GM23338 (cell line): ENCODE measurements around the gene PFN1. TPM values are rescaled to one million over a fixed set of nuclear protein-coding genes. Genes with fewer than 3 reads are reported as not detected.

Experiments used
- ATAC-seq: fragments of 200-7000 bp; cut with Tn5 transposase; 3 replicates; pipeline ENCODE4 v1.9.1; 2020
- DNase-seq: peaks from one replicate; pipeline ENCODE4 v3.0.0-alpha.2; 2015; ENCODE audit warnings: low spot score
- H2AFZ ChIP-seq: fragments of 200-600 bp; sonication (generic); 2 replicates; pipeline ENCODE4 v1.8.0; 2016; ENCODE audit warnings: antibody characterized with exemption, mild to moderate bottlenecking, moderate library complexity
- H3F3A ChIP-seq: fragments of 200-600 bp; sonication (generic); replicated peaks from 2 replicates; pipeline ENCODE4 v1.8.0; 2017; ENCODE audit warnings: antibody characterized with exemption, mixed run types, low read depth
- H3K27ac ChIP-seq: fragments of 200-600 bp; sonication (generic); 2 replicates; pipeline ENCODE4 v1.6.1; 2016; ENCODE audit warnings: low read depth
- H3K27me3 ChIP-seq: fragments of 200-600 bp; sonication (generic); 2 replicates; pipeline ENCODE4 v1.8.0; 2016; ENCODE audit warnings: mild to moderate bottlenecking, mixed run types, moderate library complexity; ENCODE audit not compliant: insufficient read depth
- H3K36me3 ChIP-seq: fragments of 200-600 bp; sonication (generic); 2 replicates; pipeline ENCODE4 v1.8.0; 2016; ENCODE audit warnings: mild to moderate bottlenecking; ENCODE audit not compliant: insufficient read depth
- H3K4me1 ChIP-seq: fragments of 200-600 bp; sonication (generic); 2 replicates; pipeline ENCODE4 v1.8.0; 2016; ENCODE audit warnings: mild to moderate bottlenecking, moderate library complexity; ENCODE audit not compliant: insufficient read depth
- H3K4me2 ChIP-seq: fragments of 200-600 bp; sonication (generic); 2 replicates; pipeline ENCODE4 v1.7.1; 2017; ENCODE audit warnings: mixed run types
- H3K4me3 ChIP-seq: fragments of 200-600 bp; sonication (generic); 2 replicates; pipeline ENCODE4 v1.6.1; 2016; ENCODE audit warnings: mixed run types
- H3K79me2 ChIP-seq: fragments of 200-600 bp; sonication (generic); replicated peaks from 2 replicates; pipeline ENCODE4 v1.8.0; 2017; ENCODE audit warnings: mild to moderate bottlenecking; ENCODE audit not compliant: insufficient read depth
- H3K9me2 ChIP-seq: fragments of 200-600 bp; sonication (generic); 2 replicates; pipeline ENCODE4 v1.8.0; 2017; ENCODE audit not compliant: insufficient read depth
- H4K20me1 ChIP-seq: fragments of 200-600 bp; sonication (generic); replicated peaks from 2 replicates; pipeline ENCODE4 v1.8.0; 2017; ENCODE audit warnings: mild to moderate bottlenecking; ENCODE audit not compliant: insufficient read depth
- H3K27ac Mint-ChIP-seq: 2 replicates; pipeline ENCODE4 v1.8.0; 2020; ENCODE audit warnings: inconsistent platforms, mild to moderate bottlenecking, moderate library complexity, mixed read lengths
- H3K27me3 Mint-ChIP-seq: 3 replicates; pipeline ENCODE4 v1.8.0; 2022; ENCODE audit warnings: low read depth, mild to moderate bottlenecking, moderate library complexity, mixed read lengths, inconsistent platforms; ENCODE audit not compliant: insufficient read depth, poor library complexity
- H3K36me3 Mint-ChIP-seq: 3 replicates; pipeline ENCODE4 v1.8.0; 2021; ENCODE audit warnings: low read depth, mild to moderate bottlenecking, inconsistent platforms, moderate library complexity, mixed read lengths
- H3K4me1 Mint-ChIP-seq: 3 replicates; pipeline ENCODE4 v1.8.0; 2020; ENCODE audit warnings: mild to moderate bottlenecking, inconsistent platforms, mixed read lengths
- H3K4me3 Mint-ChIP-seq: 3 replicates; pipeline ENCODE4 v1.8.0; 2021; ENCODE audit warnings: moderate library complexity, mild to moderate bottlenecking, inconsistent platforms, mixed read lengths
- H3K9me3 Mint-ChIP-seq: 3 replicates; pipeline ENCODE4 v1.8.0; 2020; ENCODE audit warnings: moderate library complexity, mild to moderate bottlenecking, inconsistent platforms, mixed read lengths
- CREB1 ChIP-seq: fragments of 250-450 bp; sonication (Bioruptor Pico); IDR thresholded peaks from 2 replicates; pipeline ENCODE4 v1.5.0; 2020; ENCODE audit warnings: low read depth, mild to moderate bottlenecking, moderate library complexity
- EZH2 ChIP-seq: fragments of 200-600 bp; sonication (generic); IDR thresholded peaks from one replicate; pipeline ENCODE4 v1.8.0; 2017; ENCODE audit warnings: antibody characterized with exemption, mild to moderate bottlenecking, low read depth; ENCODE audit not compliant: unreplicated experiment
- JUNB ChIP-seq: IDR thresholded peaks from one replicate; pipeline ENCODE4 v1.6.1; 2016; ENCODE audit warnings: antibody characterized with exemption; ENCODE audit not compliant: unreplicated experiment
- NANOG ChIP-seq: IDR thresholded peaks from 2 replicates; pipeline ENCODE4 v1.6.1; 2016; ENCODE audit warnings: antibody characterized with exemption, borderline replicate concordance
- STAT1 ChIP-seq: IDR thresholded peaks from one replicate; pipeline ENCODE4 v1.6.1; 2016; ENCODE audit warnings: antibody characterized with exemption; ENCODE audit not compliant: unreplicated experiment
- ZNF331 ChIP-seq: fragments of 250-450 bp; sonication (Bioruptor Pico); IDR thresholded peaks from 2 replicates; pipeline ENCODE4 v1.5.0; 2020; ENCODE audit warnings: low read depth, mild to moderate bottlenecking, moderate library complexity
- polyA plus RNA-seq: library from polyadenylated mRNA; unstranded; fragments of >200 nt; fragmentation: Nextera tagmentation; extraction: Ambion mirVana; gene quantifications from 2 replicates; pipeline ENCODE4 v1.2.1, GENCODE V29; 2016
- total RNA-seq: library from RNA; depleted of rRNA; stranded (reverse); fragments of >200 nt; shearing (Covaris generic); gene quantifications from 2 replicates; pipeline ENCODE4 v1.2.3, GENCODE V29; 2014
- TF ChIP-seq, protein P1 (sequence below): fragments of 250-450 bp; sonication (Bioruptor Pico); IDR thresholded peaks from 2 replicates; pipeline ENCODE4 v1.5.0; 2020; ENCODE audit warnings: mild to moderate bottlenecking, moderate library complexity
- TF ChIP-seq, protein P2 (sequence below): IDR thresholded peaks from 2 replicates; pipeline ENCODE4 v1.6.1; 2016; ENCODE audit warnings: antibody characterized with exemption

The PFN1 gene
- total and polyA plus RNA-seq, 2 experiments from 2014 or later: 2,002 to 3,709 TPM

DNA sequence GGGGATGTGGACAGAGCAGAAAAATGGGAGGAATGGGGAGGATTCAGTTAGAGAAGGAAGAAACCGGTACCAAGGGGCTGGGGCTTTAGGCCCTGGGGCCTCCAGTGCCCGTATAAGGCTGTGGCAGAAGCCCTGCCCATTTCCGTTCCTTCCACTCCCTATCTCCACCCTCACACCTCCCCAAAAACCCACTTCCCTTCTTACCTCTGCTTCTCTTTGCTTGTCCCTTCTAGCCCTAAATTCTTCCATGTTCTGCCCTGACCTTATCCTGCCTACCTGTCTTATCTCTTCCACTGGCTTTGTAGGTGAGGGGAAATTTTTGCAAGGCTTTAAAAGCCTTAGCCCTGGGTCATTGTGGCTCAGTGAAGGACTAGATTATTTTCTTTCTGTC lies 4.2 kb downstream of the PFN1 start (continued):
- TF ChIP-seq, protein P1, sequence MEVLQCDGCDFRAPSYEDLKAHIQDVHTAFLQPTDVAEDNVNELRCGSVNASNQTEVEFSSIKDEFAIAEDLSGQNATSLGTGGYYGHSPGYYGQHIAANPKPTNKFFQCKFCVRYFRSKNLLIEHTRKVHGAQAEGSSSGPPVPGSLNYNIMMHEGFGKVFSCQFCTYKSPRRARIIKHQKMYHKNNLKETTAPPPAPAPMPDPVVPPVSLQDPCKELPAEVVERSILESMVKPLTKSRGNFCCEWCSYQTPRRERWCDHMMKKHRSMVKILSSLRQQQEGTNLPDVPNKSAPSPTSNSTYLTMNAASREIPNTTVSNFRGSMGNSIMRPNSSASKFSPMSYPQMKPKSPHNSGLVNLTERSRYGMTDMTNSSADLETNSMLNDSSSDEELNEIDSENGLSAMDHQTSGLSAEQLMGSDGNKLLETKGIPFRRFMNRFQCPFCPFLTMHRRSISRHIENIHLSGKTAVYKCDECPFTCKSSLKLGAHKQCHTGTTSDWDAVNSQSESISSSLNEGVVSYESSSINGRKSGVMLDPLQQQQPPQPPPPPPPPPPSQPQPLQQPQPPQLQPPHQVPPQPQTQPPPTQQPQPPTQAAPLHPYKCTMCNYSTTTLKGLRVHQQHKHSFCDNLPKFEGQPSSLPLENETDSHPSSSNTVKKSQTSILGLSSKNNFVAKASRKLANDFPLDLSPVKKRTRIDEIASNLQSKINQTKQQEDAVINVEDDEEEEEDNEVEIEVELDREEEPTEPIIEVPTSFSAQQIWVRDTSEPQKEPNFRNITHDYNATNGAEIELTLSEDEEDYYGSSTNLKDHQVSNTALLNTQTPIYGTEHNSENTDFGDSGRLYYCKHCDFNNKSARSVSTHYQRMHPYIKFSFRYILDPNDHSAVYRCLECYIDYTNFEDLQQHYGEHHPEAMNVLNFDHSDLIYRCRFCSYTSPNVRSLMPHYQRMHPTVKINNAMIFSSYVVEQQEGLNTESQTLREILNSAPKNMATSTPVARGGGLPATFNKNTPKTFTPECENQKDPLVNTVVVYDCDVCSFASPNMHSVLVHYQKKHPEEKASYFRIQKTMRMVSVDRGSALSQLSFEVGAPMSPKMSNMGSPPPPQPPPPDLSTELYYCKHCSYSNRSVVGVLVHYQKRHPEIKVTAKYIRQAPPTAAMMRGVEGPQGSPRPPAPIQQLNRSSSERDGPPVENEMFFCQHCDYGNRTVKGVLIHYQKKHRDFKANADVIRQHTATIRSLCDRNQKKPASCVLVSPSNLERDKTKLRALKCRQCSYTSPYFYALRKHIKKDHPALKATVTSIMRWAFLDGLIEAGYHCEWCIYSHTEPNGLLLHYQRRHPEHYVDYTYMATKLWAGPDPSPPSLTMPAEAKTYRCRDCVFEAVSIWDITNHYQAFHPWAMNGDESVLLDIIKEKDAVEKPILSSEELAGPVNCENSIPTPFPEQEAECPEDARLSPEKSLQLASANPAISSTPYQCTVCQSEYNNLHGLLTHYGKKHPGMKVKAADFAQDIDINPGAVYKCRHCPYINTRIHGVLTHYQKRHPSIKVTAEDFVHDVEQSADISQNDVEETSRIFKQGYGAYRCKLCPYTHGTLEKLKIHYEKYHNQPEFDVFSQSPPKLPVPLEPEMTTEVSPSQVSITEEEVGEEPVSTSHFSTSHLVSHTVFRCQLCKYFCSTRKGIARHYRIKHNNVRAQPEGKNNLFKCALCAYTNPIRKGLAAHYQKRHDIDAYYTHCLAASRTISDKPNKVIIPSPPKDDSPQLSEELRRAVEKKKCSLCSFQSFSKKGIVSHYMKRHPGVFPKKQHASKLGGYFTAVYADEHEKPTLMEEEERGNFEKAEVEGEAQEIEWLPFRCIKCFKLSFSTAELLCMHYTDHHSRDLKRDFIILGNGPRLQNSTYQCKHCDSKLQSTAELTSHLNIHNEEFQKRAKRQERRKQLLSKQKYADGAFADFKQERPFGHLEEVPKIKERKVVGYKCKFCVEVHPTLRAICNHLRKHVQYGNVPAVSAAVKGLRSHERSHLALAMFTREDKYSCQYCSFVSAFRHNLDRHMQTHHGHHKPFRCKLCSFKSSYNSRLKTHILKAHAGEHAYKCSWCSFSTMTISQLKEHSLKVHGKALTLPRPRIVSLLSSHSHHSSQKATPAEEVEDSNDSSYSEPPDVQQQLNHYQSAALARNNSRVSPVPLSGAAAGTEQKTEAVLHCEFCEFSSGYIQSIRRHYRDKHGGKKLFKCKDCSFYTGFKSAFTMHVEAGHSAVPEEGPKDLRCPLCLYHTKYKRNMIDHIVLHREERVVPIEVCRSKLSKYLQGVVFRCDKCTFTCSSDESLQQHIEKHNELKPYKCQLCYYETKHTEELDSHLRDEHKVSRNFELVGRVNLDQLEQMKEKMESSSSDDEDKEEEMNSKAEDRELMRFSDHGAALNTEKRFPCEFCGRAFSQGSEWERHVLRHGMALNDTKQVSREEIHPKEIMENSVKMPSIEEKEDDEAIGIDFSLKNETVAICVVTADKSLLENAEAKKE (CRISPR knock-in tag): no peak
- TF ChIP-seq EZH2 (no peak), ZNF331 (no peak)
- TF ChIP-seq, protein P2, sequence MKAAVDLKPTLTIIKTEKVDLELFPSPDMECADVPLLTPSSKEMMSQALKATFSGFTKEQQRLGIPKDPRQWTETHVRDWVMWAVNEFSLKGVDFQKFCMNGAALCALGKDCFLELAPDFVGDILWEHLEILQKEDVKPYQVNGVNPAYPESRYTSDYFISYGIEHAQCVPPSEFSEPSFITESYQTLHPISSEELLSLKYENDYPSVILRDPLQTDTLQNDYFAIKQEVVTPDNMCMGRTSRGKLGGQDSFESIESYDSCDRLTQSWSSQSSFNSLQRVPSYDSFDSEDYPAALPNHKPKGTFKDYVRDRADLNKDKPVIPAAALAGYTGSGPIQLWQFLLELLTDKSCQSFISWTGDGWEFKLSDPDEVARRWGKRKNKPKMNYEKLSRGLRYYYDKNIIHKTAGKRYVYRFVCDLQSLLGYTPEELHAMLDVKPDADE: no peak

DNA sequence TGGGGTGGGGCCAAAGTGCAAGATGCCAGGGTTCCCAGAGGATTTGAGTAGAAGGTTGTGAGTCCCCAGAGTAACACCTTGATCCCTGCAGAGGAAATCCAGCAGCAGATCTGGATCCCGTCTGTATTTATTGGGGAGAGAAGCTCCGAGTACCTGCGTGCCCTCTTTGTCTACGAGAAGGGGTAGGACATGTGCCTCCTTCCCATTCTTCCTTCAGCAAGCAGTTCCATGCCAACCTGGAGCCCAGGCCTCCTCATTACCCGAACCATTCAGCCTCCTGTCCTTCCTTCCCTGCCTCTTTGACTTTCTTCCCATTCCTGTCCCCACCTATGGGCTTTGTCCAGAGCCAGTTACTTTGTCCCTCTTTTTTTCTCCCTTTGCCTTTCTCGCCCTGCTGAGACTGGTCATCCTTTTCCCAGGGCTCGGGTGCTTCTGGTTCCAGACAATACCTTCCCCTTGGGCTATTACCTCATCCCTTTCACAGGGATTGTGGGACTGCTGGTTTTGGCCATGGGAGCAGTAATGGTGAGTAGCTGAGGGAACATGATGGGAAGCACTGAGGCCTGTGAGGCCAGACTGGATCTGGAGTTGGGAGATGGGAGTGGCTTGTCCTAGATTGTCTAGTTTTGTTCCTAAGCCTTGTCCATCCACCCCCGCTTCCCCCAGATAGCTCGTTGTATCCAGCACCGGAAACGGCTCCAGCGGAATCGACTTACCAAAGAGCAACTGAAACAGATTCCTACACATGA lies 5.4 kb downstream of the PFN1 start:
- Histone ChIP-seq H3K4me3 (no peak overlapping the region), H3K27me3 (no peaks in the 10 kb centered on the region), H2AFZ (no peak overlapping the region), H3K27ac (peak overlapping the region; percentile 100), H3F3A (peaks cover 66% of the 10 kb centered on the region), H3K4me1 (peaks cover 41% of the 10 kb centered on the region), H3K36me3 (peaks cover 21% of the 10 kb centered on the region), H3K79me2 (peaks cover 65% of the 10 kb centered on the region), H3K4me2 (no peak overlapping the region), H3K9me2 (no peaks in the 10 kb centered on the region), H4K20me1 (peaks cover 34% of the 10 kb centered on the region)
- H3K9me3 Mint-ChIP-seq: no peaks in the 10 kb centered on the region; the same call in 2 of the 3 replicates
- peaks cover 32% of the 10 kb centered on the region for H3K27me3 Mint-ChIP-seq
- H3K4me1 Mint-ChIP-seq: peaks cover 49% of the 10 kb centered on the region
- no peak for TF ChIP-seq STAT1
- no peak for TF ChIP-seq CREB1
- no peak for TF ChIP-seq JUNB
- no peak for TF ChIP-seq NANOG
- no peak for TF ChIP-seq EZH2
- peak overlapping the region; percentile 19; the same call in 1 of the 3 replicates for H3K4me3 Mint-ChIP-seq
- peaks cover 86% of the 10 kb centered on the region for H3K36me3 Mint-ChIP-seq
- ATAC-seq (no peak), DNase-seq (no peak)
- no peak overlapping the region for H3K27ac Mint-ChIP-seq
